GM21360 (cell line): Measurements from ENCODE around the gene CENPX.

Experiments
- ATAC-seq: cut with Tn5 transposase; IDR thresholded peaks from one replicate; pipeline ENCODE4 v1.9.1; 2021; ENCODE audit warnings: mild to moderate bottlenecking, moderate library complexity; ENCODE audit not compliant: unreplicated experiment

CENPX gene

DNA sequence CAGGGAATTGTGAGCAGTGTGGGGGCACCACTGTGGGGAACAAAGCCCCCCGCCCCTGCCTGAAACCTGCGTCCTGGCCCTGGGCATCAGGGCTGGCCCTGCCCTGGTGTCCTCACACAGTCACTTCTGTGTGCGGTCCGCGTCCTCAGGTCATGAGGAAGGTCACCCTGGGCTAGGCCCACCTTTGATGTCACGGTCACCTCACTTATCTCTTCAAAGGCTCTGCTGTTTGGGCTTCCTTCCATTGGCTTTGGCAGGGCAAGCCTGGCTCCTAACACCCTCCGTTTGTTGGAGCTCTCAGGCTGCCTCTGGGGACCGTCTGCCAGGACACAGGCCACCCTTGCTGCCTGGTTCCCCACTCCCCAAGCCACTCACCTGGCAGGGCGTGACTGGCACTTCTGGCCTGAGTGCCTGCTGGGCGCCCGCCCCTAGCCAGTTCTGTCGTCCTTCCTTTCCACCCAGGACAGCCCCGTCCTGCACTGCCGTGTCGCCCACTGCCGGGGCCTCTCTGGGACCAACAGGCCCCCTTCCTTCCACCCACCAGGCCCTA, 8.8 kb downstream of the CENPX start:
- no peak for ATAC-seq

DNA sequence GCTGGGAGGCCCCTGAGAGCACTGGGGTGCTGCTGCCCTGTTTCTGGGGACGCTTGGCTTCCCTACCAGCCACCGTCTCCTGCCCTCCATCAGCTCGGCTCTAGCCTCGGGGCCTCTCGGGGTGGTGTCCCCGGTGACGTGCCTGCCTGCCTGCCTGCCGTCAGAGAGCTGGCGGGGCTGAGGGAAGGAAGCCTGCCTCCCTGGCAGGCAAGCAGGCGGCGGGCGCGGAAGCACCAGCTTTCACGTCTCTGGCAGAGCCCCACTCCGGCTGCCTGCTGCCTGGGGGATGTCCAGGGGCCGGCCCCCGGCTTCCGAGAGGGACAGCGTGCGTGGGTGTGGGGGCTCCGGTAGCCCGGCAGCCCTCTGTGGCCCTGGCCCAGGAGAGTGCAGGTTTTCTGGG, 9.3 kb downstream of the CENPX start:
- no peak for ATAC-seq

DNA sequence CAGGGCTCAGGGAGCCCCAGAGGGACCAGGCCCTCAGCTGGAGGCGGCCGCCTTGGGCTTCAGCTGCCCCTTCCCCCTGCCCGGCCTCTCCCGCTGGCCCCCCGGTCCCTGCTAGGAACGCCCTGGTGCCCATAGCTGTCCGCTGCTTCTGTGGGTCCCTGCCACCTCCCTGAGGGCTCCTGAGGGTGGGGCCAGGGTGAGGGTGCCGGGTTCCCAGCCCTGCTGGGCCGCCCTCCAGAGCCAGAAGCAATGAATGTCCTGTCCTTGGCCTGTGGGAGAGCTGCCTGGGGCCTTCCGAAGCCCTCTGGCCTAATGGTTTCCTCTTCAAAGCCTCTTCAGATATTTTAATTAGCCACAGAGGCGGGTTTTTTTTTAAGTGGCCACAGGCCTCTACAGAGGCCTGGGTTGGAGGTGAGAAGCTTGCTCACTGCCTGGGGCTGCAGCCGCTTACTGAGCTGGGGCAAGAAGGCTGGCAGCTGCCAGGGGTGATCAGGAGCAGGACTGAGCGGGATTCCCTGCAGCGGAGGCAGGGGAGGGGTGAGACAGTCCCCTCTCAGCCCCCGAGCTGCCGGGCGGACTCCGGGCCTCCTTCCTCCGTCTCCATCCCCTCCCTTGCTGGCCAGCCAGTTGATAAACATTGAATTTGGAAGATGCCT, 9.9 kb downstream of the CENPX start:
- ATAC-seq, result no peak

DNA sequence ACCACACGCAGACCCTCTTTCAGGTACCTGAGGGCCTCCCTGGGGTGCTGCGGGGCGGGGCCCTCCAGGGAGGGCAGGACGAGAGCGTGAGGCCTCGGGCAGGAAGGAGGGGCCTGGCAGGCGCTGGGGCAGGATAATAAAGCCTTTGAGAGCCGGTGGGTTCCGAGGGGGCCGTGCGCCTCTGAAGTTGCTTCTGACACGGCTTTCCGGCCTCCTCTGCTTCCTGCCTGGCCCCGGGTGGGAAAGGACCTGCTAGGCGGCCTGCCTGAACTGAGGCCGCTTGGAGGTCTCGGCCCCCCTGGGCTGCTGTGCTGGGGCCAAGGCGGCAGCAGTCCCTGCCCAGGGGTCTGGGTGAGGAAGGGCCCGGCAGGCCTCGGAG, 10.4 kb downstream of the CENPX start:
- no peak for ATAC-seq

DNA sequence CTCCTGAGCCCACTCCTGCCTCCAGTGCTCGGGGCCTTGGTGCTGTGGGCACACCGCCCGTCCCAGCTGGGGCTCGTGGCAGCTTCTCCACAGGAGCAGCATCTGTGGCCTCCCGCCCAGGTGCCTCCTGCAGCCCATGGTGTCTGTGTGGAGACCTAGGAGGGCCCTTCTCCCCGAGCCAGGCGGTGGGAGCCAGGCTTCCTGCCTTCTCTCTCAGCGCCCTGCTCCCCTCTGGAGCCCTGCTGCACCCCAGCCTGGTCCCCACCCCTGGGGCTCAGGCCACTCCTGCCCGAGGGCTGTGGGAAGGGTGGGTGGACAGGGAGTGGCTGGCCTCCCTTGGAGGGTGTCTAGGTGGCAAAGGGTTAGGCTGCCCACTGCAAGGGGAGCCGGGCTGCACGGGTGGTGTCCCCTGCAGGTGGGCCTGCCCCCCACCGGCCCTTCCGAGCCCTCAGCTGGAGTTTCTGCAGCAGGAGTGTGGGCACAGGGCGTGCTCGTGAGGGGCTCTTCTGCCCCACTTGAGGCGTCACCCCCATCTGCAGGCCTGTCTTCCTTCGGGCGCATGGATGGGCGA, 11.0 kb downstream of the CENPX start:
- no peak for ATAC-seq

DNA sequence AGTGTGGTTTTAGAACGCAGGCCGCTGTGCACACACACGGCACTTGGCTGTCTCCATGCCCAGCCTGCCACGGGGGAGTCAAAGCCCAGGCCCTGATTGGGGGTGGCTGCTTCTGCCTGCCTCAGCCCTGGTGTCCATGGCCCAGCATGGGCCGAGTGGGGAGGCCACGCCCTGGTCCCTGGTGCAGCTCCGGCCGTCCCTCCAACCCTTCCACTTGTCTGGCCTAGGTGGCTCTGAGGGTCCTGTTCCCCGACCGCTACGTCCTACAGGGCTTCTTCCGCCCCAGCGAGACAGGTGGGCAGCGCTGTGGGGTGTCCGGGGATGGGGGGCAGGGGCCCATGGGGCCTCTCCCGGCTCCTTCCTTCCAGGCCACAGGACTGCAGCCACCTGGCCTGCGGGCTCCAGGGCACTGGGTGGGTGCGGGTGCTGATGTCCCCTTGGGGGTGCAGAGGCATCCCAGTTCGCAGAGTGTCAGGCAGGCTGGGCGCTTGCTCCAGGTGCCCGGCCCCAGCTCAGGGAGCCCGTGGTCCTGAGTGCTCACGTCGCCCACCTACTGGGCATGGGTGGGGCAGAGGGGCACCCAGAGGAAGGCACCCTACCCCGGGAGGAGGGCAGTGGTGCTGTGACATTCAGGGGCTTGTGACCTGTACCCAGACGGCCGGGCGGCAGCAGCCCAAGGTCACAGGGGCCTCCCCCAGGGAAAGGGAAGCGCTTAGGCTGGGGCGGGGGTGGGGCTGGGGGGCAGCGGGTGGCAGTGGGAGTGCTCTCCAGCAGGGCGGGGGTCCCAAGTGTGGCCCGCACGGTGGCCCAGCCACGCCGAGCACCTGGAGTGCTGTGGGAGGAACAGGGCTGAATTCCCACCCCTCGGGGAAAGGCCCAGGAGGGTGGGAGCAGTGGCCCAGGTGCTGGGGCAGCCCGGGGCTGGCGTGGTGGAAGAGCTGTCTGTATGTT, 11.8 kb downstream of the CENPX start:
- ATAC-seq, result no peak

DNA sequence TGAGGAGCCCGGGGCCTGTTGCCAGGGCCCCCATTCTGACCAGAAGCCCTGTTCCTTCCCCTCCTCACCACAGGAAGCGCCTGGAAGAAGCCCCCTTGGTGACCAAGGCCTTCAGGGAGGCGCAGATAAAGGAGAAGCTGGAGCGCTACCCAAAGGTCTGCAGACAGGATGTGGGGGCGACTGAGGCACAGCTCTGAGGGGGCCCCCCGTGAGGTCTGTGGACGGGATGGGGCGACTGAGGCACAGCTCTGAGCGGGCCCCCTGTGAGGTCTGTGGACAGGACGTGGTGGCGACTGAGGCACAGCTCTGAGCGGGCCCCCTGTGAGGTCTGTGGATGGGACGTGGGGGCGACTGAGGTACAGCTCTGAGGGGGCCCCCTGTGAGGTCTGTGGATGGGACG, 13.3 kb downstream of the CENPX start:
- ATAC-seq, result no peak

DNA sequence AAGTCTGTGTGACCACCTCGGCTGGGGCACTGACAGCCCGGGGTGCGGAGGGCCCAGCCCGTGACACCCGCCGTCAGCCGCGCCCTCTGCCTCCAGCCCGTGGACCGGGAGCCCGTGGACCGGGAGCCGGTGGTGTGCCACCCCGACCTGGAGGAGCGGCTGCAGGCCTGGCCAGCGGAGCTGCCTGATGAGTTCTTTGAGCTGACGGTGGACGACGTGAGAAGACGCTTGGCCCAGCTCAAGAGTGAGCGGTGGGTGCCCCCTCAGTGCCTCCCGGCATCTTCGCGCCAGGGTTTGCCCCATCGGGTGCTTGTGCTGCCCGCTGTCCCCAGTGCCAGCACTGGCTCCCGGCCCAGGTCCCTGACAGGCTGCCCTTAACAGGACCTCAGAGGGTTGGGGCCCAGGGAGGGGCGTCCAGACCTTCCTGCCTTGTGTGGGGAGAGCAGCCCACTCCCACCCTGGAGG, 13.7 kb downstream of the CENPX start:
- ATAC-seq, result no peak

DNA sequence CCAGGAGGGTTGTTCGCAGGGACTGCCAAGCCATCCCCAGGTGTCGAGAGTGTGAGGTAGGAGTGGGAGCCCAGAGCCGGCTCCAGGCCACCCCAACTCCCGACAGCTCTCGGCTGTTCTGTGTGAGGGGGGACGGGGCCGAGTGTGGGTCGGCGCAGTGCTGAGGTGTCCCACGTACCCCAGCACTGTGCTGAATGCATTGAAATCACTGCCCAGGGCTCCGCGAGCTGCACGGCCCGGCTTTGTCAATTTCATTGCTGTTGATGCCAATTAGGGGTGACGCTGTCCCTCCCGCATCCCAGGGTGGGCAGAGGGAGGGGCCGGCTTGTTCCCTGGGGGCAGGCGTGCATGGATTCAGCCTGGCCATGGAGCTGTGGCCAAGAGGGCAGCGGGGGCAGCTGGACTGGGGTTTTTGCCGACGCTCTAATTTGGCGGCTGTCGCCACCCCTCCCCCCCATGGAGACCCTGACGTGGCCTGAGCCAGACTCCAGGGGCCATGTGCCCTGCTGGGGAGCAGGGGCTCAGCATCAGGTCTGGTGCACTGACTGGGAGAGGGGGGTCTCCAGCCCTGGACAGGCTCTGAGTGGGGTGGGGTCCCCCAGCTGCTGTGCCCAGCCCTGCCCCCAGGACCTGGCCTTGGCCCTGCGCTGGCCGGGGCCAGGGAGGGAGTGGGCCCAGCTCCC, 14.3 kb downstream of the CENPX start:
- no peak for ATAC-seq

DNA sequence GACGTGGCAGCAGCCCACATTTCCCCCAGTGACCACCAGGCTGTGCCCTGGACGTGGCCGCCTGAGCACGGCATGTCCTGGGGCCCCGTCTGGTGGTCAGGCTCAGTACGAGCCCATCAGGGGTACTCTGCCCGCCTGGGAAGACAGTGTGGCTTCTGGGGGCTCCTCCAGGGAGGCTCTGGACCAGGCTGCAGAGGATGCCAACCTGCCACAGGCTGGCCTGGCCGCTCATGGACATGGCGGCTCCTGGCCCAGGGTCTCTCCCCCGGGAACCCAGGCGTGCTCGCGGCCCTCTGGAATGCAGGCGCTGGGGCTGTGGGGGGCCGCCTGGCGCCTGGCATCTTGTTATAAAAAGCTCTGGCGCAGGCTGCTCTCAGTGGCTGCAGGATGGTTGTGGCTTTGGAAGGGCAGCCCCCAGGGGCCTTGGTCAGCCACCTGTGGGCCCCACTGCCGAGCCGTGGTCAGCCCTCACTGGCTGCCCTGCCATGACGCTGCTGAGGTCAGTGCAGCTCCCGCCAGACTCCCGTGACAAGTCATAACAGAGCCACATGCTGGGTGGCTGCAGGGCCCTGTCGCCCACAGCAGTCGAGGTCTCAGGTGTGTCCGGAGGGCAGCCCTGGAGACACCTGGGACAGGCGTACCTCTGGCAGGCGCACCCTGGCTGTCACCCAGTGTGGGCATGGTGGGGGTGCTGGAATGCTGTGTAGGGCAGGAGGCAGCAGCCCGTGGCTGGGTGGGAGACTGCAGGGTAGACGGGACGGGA, 15.0 kb downstream of the CENPX start:
- no peak for ATAC-seq

DNA sequence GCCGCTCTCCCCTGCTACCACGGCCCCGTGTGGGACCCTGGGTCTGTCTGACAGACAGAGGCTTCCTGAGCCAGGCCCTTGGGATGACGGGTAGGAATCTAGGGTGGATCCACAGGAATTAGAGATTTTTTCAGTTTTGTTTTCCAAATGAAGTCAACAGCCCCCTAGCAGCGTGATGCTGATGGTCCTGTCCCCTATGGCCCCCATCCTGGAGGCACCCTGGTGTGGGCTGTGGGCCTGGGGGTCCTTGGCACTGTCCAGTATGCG, 15.5 kb downstream of the CENPX start:
- no peak for ATAC-seq

DNA sequence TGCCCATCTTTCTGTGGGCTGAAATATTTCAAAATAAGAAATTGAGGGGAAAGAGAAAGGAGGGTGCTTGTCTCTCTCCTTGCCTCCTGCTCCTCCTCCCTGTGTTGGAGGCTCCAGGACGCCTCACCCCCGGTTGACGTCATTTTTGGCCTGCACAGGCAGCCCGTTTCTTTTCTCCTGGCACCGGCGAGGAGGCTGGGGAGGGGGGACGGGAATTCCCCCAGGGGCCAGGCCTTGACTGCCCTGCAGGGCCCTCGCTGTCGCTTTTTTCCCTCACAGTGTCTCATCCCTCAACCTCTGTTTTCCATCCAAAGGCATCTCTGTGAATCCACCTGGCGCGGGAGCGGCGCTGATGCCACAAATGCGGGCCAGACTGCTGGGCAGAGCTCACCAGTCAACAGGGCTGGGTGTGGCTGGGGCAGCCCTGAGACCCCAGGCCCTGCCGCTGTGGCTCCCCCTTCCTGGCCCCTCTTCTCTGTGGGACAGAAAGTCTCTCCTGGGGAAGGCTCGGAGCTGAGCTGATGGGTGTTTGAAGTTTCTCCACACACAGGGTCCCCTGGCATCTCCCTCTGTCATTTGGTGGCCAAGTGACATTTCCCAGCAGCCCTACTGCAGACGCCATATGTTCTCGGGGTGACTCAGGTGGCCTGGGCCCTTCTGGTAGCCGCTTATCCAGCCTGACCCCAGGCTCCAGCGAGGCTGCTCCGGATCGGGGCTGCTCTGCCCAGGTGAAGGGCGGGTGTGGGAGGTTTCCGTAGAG, 16.0 kb downstream of the CENPX start:
- ATAC-seq, result no peak

DNA sequence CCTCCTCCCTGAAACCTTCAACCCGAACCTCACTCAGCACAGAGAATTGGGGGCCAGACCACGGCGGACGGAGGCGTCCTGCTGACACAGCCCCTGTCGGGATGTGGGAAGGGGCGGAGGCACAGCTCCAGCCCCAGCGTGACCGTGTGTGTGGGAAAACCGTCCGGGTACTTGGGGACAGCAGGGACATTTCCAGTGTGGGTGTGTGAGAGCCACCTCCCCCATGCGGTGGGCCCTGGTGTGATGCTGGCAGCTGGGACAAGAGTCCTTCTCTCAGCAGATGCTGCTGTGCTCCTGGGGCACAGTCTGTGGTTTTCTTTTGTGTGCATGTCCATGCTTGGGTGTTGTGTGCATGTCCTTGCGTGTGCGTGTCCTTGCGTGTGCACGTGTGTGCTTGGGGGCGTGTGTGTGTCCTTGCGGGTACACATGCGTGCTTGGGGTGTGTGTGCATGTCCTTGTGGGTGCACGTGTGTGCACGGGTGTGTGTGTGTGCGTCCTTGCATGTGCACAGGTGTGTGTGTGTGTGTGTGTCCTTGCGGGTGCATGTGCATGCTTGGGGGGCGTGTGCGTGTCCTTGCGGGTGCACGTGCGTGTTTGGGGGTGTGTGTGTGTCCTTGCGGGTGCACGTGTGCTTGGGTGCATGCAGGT, 16.9 kb downstream of the CENPX start:
- ATAC-seq, result no peak

DNA sequence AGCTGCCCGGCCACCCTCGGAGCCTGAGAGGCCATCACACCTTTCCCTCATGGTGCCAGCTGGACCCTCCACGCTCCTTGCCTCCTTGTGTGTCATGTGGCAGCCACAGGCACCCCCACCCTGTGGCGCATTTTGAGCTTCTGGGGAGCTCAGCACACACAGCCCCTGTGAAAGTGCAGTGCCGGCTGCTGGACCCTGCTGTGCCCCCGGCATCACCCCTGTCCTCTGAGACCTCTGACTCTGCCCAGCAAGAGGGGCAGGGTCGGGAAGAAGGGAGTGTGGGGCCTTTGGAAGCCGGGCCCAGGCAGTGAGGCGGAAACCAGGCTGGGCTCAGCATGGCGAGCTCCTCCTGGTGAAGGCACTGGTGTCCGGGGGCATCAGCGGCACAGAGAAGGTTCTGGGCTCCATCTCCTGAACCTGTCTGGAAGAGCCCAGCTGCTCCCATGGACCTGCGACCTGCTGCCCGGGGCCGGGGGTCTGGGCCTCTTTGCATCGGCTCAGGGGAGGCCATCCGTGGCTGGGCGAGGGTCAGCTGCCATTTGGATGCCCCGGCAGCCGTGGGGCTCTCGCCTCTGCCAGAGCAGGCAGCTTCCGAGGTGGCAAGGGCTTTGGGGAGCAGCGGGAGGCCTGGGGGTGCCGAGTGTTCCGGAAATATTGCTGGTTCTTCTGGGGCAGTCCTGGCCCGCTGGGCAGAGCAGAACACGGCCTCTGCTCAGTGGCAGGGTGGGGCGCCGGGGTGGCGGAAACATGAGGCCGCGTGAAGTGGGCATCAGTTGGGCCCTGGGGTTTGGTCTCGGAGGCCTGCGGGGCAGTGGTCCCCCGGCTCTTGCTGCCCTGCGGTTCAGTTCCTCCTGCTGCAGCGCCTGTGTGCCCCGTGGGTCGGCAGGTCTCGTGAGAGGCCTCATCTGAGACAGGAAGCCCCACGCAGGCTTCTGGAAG, 17.9 kb downstream of the CENPX start:
- no peak for ATAC-seq

DNA sequence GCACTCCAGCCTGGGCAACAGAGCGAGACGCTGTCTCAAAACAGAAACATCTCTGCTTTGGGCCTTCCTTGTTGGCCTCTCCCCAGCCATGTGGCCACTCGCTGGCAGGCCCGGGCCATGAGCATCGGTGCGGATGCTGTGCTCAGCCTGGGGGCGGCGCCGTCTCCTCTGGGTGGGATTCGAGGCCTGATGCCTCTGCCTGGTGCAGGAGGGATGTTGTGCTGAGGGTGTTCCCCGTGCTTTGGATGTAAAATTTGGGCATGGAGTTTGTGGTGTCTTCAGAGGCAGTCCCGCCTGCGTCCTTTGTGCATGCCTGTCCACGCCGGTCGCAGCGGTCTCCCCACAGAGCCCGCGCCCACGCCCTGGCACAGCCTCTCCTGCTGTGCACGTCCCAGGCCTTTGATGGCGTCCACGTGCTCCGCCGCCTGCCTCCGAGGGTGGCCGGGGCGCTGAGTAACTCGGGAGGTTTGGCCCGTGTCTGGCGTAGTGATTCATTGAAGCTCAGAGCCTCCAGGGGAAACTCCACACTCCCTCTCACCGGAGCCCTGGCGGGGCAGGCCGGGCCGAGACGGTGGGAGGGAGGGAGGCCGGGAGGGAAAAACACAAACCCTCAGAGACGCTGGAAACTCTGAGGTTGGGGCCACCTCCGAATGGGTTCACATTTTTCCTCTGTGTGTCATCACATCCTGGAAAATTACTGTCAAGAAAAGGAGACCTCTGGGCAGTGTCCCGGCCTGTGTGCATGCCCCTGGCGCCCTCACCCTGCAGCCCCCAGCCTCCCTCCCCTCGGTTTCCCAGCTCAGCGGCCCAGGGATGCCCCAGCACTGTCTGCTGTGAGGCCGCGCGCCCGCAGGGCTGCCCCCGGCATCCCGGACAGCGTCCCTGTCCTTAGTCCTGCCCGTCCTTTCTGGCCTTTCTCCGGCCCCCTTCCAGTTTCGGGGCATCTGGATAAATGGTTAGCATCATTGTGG, 19.0 kb downstream of the CENPX start:
- no peak for ATAC-seq

DNA sequence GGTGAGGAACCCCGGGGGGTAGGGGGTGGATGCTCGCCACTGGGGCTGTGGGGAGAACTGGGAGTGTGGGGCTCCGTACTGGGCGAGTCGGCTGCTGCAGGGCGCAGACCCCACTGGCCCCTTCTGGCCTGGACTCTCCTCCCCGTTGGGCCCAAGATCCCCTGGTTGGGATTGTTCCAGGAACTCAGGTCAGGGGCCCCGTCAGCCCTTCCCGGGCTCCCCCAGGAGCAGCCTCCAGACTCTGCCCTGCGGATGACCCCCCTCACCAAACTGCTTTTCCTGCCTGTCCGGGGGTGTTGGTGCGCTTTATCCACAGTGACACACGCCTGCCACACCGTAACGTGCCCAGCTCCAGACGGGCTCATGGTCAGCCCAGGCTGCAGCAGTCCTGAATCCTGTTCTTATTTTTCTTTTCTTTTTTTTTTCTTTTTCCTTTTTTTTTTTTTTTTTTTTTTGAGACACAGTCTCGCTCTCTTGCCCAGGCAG, 21.1 kb downstream of the CENPX start:
- no peak for ATAC-seq
